Neural progenitor cell (in vitro differentiated cells): ENCODE data around the gene TLE6. TPM values are rescaled to one million over a fixed set of nuclear protein-coding genes. Genes with fewer than 3 reads are reported as not detected.
A peak's percentile ranks its signal among the peaks of the same experiment; 100 is the strongest.
"Not testable (repeated sequence)": the region's sequence is repeated elsewhere in the genome, so short reads cannot be mapped to it uniquely, and the experiment has no call there.

ENCODE experiments used
- DNase-seq: peaks from one replicate; pipeline ENCODE4 v3.0.0-alpha.2; 2016; ENCODE audit warnings: low spot score
- H2AFZ ChIP-seq: fragments of 200-600 bp; sonication (generic); replicated peaks from 2 replicates; pipeline ENCODE4 v1.6.1; 2016; ENCODE audit warnings: antibody characterized with exemption
- H3F3A ChIP-seq: fragments of 200-600 bp; sonication (generic); 2 replicates; pipeline ENCODE4 v1.6.1; 2016; ENCODE audit warnings: antibody characterized with exemption, low read depth
- H3K27ac ChIP-seq: fragments of 200-600 bp; sonication (generic); 2 replicates; pipeline ENCODE4 v1.5.1; 2016; ENCODE audit warnings: mild to moderate bottlenecking
- H3K27me3 ChIP-seq: fragments of 200-600 bp; sonication (generic); 2 replicates; pipeline ENCODE4 v1.6.1; 2016; ENCODE audit warnings: mild to moderate bottlenecking, moderate library complexity
- H3K36me3 ChIP-seq: fragments of 200-600 bp; sonication (generic); 2 replicates; pipeline ENCODE4 v1.5.1; 2016
- H3K4me1 ChIP-seq: fragments of 200-600 bp; sonication (generic); 2 replicates; pipeline ENCODE4 v1.6.1; 2016; ENCODE audit warnings: mixed run types
- H3K4me2 ChIP-seq: fragments of 200-600 bp; sonication (generic); 2 replicates; pipeline ENCODE4 v1.6.1; 2016
- H3K4me3 ChIP-seq: fragments of 200-600 bp; sonication (generic); 2 replicates; pipeline ENCODE4 v1.5.1; 2016
- H3K79me2 ChIP-seq: fragments of 200-600 bp; sonication (generic); 2 replicates; pipeline ENCODE4 v1.6.1; 2016; ENCODE audit warnings: low read depth
- H3K9ac ChIP-seq: fragments of 200-600 bp; sonication (generic); 2 replicates; pipeline ENCODE4 v1.6.1; 2016
- H3K9me3 ChIP-seq: fragments of 200-600 bp; sonication (generic); 2 replicates; pipeline ENCODE4 v1.5.1; 2016; ENCODE audit warnings: low read depth
- H4K20me1 ChIP-seq: fragments of 200-600 bp; sonication (generic); 2 replicates; pipeline ENCODE4 v1.6.1; 2016; ENCODE audit warnings: low read depth
- H3K27ac Mint-ChIP-seq: 3 replicates; pipeline ENCODE4 v1.8.0; 2021; ENCODE audit warnings: mixed read lengths
- H3K27me3 Mint-ChIP-seq: 2 replicates; pipeline ENCODE4 v1.8.0; 2022; ENCODE audit warnings: low read depth, mild to moderate bottlenecking, inconsistent platforms, moderate library complexity, mixed read lengths; ENCODE audit not compliant: insufficient read depth
- H3K36me3 Mint-ChIP-seq: 3 replicates; pipeline ENCODE4 v1.8.0; 2021; ENCODE audit warnings: mixed read lengths
- H3K4me1 Mint-ChIP-seq: 3 replicates; pipeline ENCODE4 v1.8.0; 2021; ENCODE audit warnings: mixed read lengths
- H3K4me3 Mint-ChIP-seq: 3 replicates; pipeline ENCODE4 v1.8.0; 2021; ENCODE audit warnings: mild to moderate bottlenecking, moderate library complexity, mixed read lengths
- H3K9me3 Mint-ChIP-seq: 3 replicates; pipeline ENCODE4 v1.8.0; 2020; ENCODE audit warnings: mixed read lengths
- EZH2 ChIP-seq: fragments of 200-600 bp; sonication (generic); IDR thresholded peaks from 2 replicates; pipeline ENCODE4 v1.6.1; 2017; ENCODE audit warnings: antibody characterized with exemption, mild to moderate bottlenecking, moderate library complexity
- EZH2phosphoT487 ChIP-seq: fragments of 200-600 bp; sonication (generic); IDR thresholded peaks from 2 replicates; pipeline ENCODE4 v1.6.1; 2017; ENCODE audit warnings: antibody characterized with exemption
- total RNA-seq: library from RNA; depleted of rRNA; stranded (reverse); fragments of >200 nt; gene quantifications from 2 replicates; pipeline ENCODE4 v1.2.3, GENCODE V29; 2015; ENCODE audit warnings: low replicate concordance
- TF ChIP-seq, protein P1 (sequence below): fragments of 200-600 bp; sonication (generic); IDR thresholded peaks from 2 replicates; pipeline ENCODE4 v1.5.1; 2017; ENCODE audit warnings: antibody characterized with exemption, mild to moderate bottlenecking

Gene TLE6
- total RNA-seq, 1 donor from 2014 or later = 0.22 TPM

DNA sequence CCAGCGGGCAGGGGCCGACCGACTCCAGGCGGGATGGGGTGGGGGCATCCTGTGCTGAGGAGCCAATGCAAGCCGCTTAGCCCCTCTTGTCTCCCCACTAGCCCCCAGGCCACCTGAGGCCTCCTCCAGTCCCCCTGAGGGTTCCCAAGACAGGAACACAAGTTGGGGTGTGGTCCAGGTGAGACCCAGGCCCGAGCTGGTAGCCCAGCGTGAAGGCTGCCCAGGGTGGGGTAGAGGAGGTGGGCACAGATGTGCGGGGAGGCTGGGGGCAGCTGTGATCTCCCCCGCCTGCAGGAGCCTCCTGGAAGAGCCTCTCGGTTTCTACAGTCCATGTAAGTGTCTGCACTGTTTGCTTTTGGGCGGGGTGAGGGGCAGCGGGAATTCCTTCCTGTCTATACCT is 10.4 kb downstream of the TLE6 start:
- no peaks in the 10 kb centered on the region for H3K9me3 Mint-ChIP-seq
- peaks cover 15% of the 10 kb centered on the region for H4K20me1 ChIP-seq
- no peak overlapping the region for H3K27ac Mint-ChIP-seq
- H3K4me3 ChIP-seq = no peak overlapping the region
- no peak overlapping the region for H3K4me3 Mint-ChIP-seq
- no peak overlapping the region for H3K9ac ChIP-seq
- peaks cover 37% of the 10 kb centered on the region for H3K27me3 ChIP-seq
- H3K4me1 Mint-ChIP-seq = peaks cover 28% of the 10 kb centered on the region
- peaks cover 33% of the 10 kb centered on the region for H3K27me3 Mint-ChIP-seq
- TF ChIP-seq, protein P1, sequence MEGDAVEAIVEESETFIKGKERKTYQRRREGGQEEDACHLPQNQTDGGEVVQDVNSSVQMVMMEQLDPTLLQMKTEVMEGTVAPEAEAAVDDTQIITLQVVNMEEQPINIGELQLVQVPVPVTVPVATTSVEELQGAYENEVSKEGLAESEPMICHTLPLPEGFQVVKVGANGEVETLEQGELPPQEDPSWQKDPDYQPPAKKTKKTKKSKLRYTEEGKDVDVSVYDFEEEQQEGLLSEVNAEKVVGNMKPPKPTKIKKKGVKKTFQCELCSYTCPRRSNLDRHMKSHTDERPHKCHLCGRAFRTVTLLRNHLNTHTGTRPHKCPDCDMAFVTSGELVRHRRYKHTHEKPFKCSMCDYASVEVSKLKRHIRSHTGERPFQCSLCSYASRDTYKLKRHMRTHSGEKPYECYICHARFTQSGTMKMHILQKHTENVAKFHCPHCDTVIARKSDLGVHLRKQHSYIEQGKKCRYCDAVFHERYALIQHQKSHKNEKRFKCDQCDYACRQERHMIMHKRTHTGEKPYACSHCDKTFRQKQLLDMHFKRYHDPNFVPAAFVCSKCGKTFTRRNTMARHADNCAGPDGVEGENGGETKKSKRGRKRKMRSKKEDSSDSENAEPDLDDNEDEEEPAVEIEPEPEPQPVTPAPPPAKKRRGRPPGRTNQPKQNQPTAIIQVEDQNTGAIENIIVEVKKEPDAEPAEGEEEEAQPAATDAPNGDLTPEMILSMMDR = no peak
- no peak for TF ChIP-seq EZH2
- TF ChIP-seq EZH2phosphoT487 = no peak
- H3K4me1 ChIP-seq = peaks cover 23% of the 10 kb centered on the region
- H3K79me2 ChIP-seq = no peaks in the 10 kb centered on the region
- H3K9me3 ChIP-seq = no peaks in the 10 kb centered on the region
- H3K4me2 ChIP-seq = peak overlapping the region; percentile 77
- H2AFZ ChIP-seq = no peak overlapping the region
- DNase-seq = no peak
- no peaks in the 10 kb centered on the region for H3K36me3 Mint-ChIP-seq
- no peaks in the 10 kb centered on the region for H3K36me3 ChIP-seq
- H3F3A ChIP-seq = peaks cover 29% of the 10 kb centered on the region
- H3K27ac ChIP-seq = no peak overlapping the region

- Mint-ChIP-seq H3K4me3 (peak overlapping the region; percentile 33), H3K9me3 (no peaks in the 10 kb centered on the region), H3K27ac (peak overlapping the region; percentile 3), H3K4me1 (peaks cover 24% of the 10 kb centered on the region), H3K36me3 (no peaks in the 10 kb centered on the region), H3K27me3 (peaks cover 29% of the 10 kb centered on the region)
- Histone ChIP-seq H3K9ac (no peak overlapping the region), H3K4me1 (peaks cover 18% of the 10 kb centered on the region), H3K9me3 (no peaks in the 10 kb centered on the region), H3K4me3 (no peak overlapping the region), H3K27ac (no peak overlapping the region), H3K4me2 (no peak overlapping the region), H3K79me2 (no peaks in the 10 kb centered on the region), H4K20me1 (peaks cover 7% of the 10 kb centered on the region), H3K27me3 (peaks cover 30% of the 10 kb centered on the region), H2AFZ (no peak overlapping the region), H3F3A (peaks cover 21% of the 10 kb centered on the region), H3K36me3 (no peaks in the 10 kb centered on the region)
- TF ChIP-seq, protein P1 = no peak
- TF ChIP-seq EZH2 (no peak), EZH2phosphoT487 (no peak)
- no peak for DNase-seq
Measured at GRCh38 chr19:2988568-2988967, 11.2 kb downstream of the TLE6 start.

GRCh38 chr19:2989236-2989946 is 12.0 kb downstream of the TLE6 start:
- TF ChIP-seq, protein P1 = no peak
- TF ChIP-seq EZH2 = no peak
- TF ChIP-seq EZH2phosphoT487 = no peak
- H3K9me3 Mint-ChIP-seq = no peaks in the 10 kb centered on the region
- H3K36me3 Mint-ChIP-seq = no peaks in the 10 kb centered on the region
- Histone ChIP-seq H3K27me3 (peaks cover 24% of the 10 kb centered on the region), H3F3A (peaks cover 14% of the 10 kb centered on the region), H3K4me2 (no peak overlapping the region), H3K9ac (no peak overlapping the region), H3K4me1 (peaks cover 15% of the 10 kb centered on the region), H3K9me3 (no peaks in the 10 kb centered on the region), H4K20me1 (peaks cover 2% of the 10 kb centered on the region), H2AFZ (no peak overlapping the region), H3K36me3 (no peaks in the 10 kb centered on the region), H3K27ac (no peak overlapping the region), H3K79me2 (no peaks in the 10 kb centered on the region), H3K4me3 (no peak overlapping the region)
- peaks cover 20% of the 10 kb centered on the region for H3K4me1 Mint-ChIP-seq
- no peak for DNase-seq
- peaks cover 26% of the 10 kb centered on the region for H3K27me3 Mint-ChIP-seq
- H3K4me3 Mint-ChIP-seq = no peak overlapping the region
- H3K27ac Mint-ChIP-seq = no peak overlapping the region

DNA sequence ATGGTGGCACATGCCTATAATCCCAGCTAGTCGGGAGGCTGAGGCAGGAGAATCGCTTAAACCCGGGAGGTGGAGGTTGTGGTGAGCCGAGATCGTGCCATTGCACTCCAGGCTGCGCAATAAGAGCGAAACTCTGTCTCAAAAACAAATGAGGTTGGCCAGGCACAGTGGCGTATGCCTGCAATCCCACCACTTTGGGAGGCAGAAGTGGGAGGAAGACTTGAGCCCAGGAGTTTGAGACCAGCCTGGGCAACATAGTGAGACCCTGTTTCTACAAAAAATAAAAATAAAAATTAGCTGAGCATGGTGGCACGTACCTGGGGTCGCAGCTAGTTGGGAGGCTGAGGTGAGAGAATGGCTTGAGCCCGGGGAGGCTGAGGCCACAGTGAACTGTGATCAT is 15.0 kb downstream of the TLE6 start:
- peaks cover 31% of the 10 kb centered on the region for H3K27me3 Mint-ChIP-seq
- H2AFZ ChIP-seq, H3K79me2 ChIP-seq, H3K4me1 Mint-ChIP-seq, H3K36me3 Mint-ChIP-seq, H3K4me2 ChIP-seq, H4K20me1 ChIP-seq, H3K4me1 ChIP-seq, H3K4me3 Mint-ChIP-seq, H3K27ac ChIP-seq, DNase-seq, H3K36me3 ChIP-seq, H3K27me3 ChIP-seq, H3K9ac ChIP-seq, H3F3A ChIP-seq, H3K9me3 Mint-ChIP-seq, H3K9me3 ChIP-seq, H3K27ac Mint-ChIP-seq, H3K4me3 ChIP-seq: not testable (repeated sequence)
